Breast epithelium (tissue), 3 donors: Measurements from ENCODE around the gene SMPDL3B.

Experiments
- CTCF ChIP-seq, 3 donors: fragments of 450-650 bp; IDR thresholded peaks; one replicate each; pipeline ENCODE4 v1.5.1; 2016 to 2017; ENCODE audit warnings: antibody characterized with exemption in 3 of 3, mild to moderate bottlenecking in 3 of 3, moderate library complexity in 3 of 3
- POLR2A ChIP-seq: fragments of 450-650 bp; IDR thresholded peaks from one replicate; pipeline ENCODE4 v1.6.1; 2016; ENCODE audit warnings: antibody characterized with exemption, mild to moderate bottlenecking, moderate library complexity
- POLR2AphosphoS5 ChIP-seq, 3 donors: sonication (generic); formaldehyde crosslinking; IDR thresholded peaks; one replicate each; pipeline ENCODE4 v1.6.1; 2017; ENCODE audit warnings: antibody characterized with exemption in 3 of 3

- TF ChIP-seq POLR2A (no peak), CTCF (IDR thresholded peaks at IDR 0.05) (no peak), POLR2AphosphoS5 (IDR thresholded peaks at IDR 0.05) (no peak)
These were observed 17.3 kb downstream of the SMPDL3B start for GRCh38 chr1:27952147-27952546.
